ENCODE results near the gene KCTD14. TPM values are rescaled to one million over a fixed set of nuclear protein-coding genes. Genes with fewer than 3 reads are reported as not detected.

The KCTD14 gene
- 10 to 100 TPM in 1 of 2 donors, 1 to 10 TPM in 1; 7.6 to 12.2 TPM for total RNA-seq

DNA sequence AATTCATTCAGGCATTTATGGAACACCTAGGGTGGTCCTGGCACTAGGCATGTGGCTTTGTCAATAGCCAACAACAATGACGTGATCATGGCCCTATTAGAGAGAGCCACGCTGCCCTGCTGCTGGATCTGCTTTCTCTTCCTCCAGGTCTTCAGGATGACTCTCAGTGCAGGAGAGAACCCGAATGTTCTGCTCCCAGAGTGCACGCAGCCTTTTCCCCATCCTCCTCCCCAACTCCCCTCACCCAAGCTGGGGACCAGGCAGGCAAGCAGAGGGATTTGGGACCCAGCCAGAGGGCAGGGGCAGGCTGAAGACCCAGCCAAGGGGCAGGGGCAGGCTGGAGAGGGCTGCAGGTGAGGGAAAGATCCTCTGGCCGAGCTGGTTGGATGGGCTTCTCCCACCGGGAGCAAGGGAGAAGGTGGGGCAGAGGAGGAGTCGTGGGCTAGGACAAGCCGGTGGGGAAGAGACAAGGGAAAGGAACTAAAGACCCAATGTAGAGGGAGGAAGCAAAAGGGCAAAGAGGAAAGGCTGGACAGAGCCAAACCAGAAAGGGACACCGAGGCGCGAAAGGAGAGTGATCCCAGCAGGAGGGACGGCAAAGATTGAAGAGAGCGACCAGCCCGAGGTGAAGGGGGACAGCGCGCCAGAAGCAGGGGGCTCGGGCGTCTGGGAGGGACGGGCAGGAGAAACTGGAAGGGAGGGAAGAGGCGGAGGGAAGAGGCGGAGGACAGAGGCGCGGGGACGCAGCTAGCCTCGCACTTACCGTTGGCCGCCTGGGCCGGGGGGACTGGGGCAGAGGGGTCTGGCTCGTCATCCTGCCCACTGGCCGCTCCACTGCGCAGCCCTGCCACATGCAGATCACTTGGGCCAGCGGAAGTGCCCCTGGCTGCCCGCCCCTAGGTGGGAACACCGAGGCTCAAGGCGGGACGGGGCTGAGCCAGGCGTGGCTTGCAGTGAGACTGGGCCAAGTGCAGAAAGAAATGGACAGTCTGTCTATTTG lies at the start of gene KCTD14:
KCTD14 (minus strand) TSS at position 880 of the 1,000 bp plus-strand sequence; CDS start at position 853, 27 bp downstream.
- Histone ChIP-seq H3K27ac (peak within 1 kb of the TSS; percentile 86 to 93 (median 89)), H3K4me1 (peaks cover 27% of the 10 kb centered on the region), H3K36me3 (replicated peaks in 1 of 2; ENCODE audit: insufficient read depth in 1 of 2, low read depth in 2 of 2) (no peaks in the 10 kb centered on the region), H3K4me3 (peak within 1 kb of the TSS; percentile 58 to 76), H3K9me3 (no peaks in the 10 kb centered on the region), H3K27me3 (no peaks in the 10 kb centered on the region)
- ATAC-seq (peak; percentile 88), DNase-seq (peak; percentile 79 to 87 (median 84))
- peak in 3 of 7 experiments; percentile 17 to 26 (median 20) for TF ChIP-seq CTCF (IDR thresholded peaks at IDR 0.05)
- TF ChIP-seq POLR2A (IDR thresholded peaks at IDR 0.05): peak; percentile 71 to 89 (median 84)
- intact Hi-C loops (cut with DNase I): no loop called here
- WGBS, 2 donors: 4 to 11% methylated on average over 31 to 37 of the region's 37 CpGs

- Histone ChIP-seq H3K4me1 (peaks cover 36% of the 10 kb centered on the region), H3K27me3 (no peaks in the 10 kb centered on the region)
Measured at GRCh38 chr11:78072455-78072854, 49.4 kb upstream of the KCTD14 start.

GRCh38 chr11:78071717-78072116 lies 48.6 kb upstream of the KCTD14 start:
- no peak overlapping the region for H3K4me3 ChIP-seq
- H3K9me3 ChIP-seq: no peaks in the 10 kb centered on the region
- no peak for ATAC-seq
- TF ChIP-seq POLR2A (IDR thresholded peaks at IDR 0.05) (no peak), CTCF (IDR thresholded peaks at IDR 0.05) (no peak)
- H3K27me3 ChIP-seq: no peaks in the 10 kb centered on the region
- intact Hi-C loops (cut with DNase I): no loop called here
- WGBS, 2 donors: 78 to 79% methylated on average over 3 of the region's 3 CpGs
- peaks cover 28% of the 10 kb centered on the region for H3K4me1 ChIP-seq
- H3K27ac ChIP-seq: no peak overlapping the region
- DNase-seq: no peak
- peaks cover 0 to 12% of the 10 kb centered on the region in 2 donors for H3K36me3 ChIP-seq (replicated peaks in 1 of 2; ENCODE audit: insufficient read depth in 1 of 2, low read depth in 2 of 2)

More at GRCh38 chr11:78072455-78072854, 49.4 kb upstream of the KCTD14 start:
- 93 to 95% methylated on average over 4 of the region's 4 CpGs for WGBS, 2 donors
- Histone ChIP-seq H3K27ac (no peak overlapping the region), H3K36me3 (replicated peaks in 1 of 2; ENCODE audit: insufficient read depth in 1 of 2, low read depth in 2 of 2) (peaks cover 0 to 12% of the 10 kb centered on the region in 2 donors), H3K4me3 (no peak overlapping the region), H3K9me3 (no peaks in the 10 kb centered on the region)
- TF ChIP-seq POLR2A (IDR thresholded peaks at IDR 0.05): no peak
- no peak for TF ChIP-seq CTCF (IDR thresholded peaks at IDR 0.05)
- no peak for DNase-seq
- no peak for ATAC-seq
- intact Hi-C loops (cut with DNase I): no loop called here

- peaks cover 17% of the 10 kb centered on the region for H3K4me1 ChIP-seq
- H3K27me3 ChIP-seq: no peaks in the 10 kb centered on the region
- no peak overlapping the region for H3K4me3 ChIP-seq
- WGBS, 2 donors: 76 to 91% methylated on average over 2 of the region's 2 CpGs
- H3K27ac ChIP-seq: no peak overlapping the region
- no peaks in the 10 kb centered on the region for H3K9me3 ChIP-seq
- TF ChIP-seq CTCF (IDR thresholded peaks at IDR 0.05) (no peak), POLR2A (IDR thresholded peaks at IDR 0.05) (no peak)
- intact Hi-C loops (cut with DNase I): no loop called here
- ATAC-seq (no peak), DNase-seq (no peak)
- H3K36me3 ChIP-seq (replicated peaks in 1 of 2; ENCODE audit: insufficient read depth in 1 of 2, low read depth in 2 of 2): peaks cover 0 to 12% of the 10 kb centered on the region in 2 donors
Measured at GRCh38 chr11:78070621-78071020, 47.5 kb upstream of the KCTD14 start.

Measured in body of pancreas (tissue), 4 donors.